Measurements from ENCODE around the gene C6orf15. TPM values are rescaled to one million over a fixed set of nuclear protein-coding genes. Genes with fewer than 3 reads are reported as not detected.

The C6orf15 gene
- total and polyA plus RNA-seq, 7 donors = not detected

DNA sequence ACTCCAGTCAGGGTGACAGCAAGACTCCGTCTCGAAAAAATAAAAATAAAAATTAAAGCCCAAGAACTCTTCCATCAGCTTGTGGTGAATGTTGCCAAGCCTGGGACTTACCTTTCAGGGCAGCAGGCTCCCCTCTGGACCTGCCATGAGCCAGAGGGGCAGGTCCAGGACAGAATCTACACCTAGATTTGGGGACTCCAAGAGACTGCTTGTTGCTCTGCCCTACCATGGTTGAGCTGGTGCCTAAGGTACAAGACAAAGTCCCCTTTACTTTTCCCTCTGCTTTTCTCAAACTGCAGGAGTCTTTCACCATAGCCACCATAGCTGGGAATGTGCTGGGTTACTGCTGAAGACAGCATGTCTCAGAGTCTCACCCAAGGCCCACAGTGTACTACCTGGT lies 9.2 kb downstream of the C6orf15 start:
- no peaks in the 10 kb centered on the region for H3K9me3 ChIP-seq
- no peak for ATAC-seq
- 95 to 100% (median 99%) methylated on average over 2 of the region's 2 CpGs for whole genome bisulfite sequencing, 3 donors
- no peak overlapping the region for H3K27ac ChIP-seq
- H3K27me3 ChIP-seq (ENCODE audit: insufficient read depth in 3 of 3, low read length in 2 of 3) = no peaks in the 10 kb centered on the region
- intact Hi-C loops (cut with DNase I) = no loop called here
- no peak for DNase-seq
- H3K36me3 ChIP-seq (ENCODE audit: insufficient read depth in 1 of 2, low read depth in 1 of 2) = no peaks in the 10 kb centered on the region
- H3K4me3 ChIP-seq = no peak overlapping the region
- no peaks in the 10 kb centered on the region for H3K4me1 ChIP-seq
- no peak for TF ChIP-seq CTCF (IDR thresholded peaks at IDR 0.05)

GRCh38 chr6:31098449-31098938 lies 13.9 kb downstream of the C6orf15 start:
- Histone ChIP-seq H3K4me1 (peaks cover 9% of the 10 kb centered on the region), H3K36me3 (ENCODE audit: insufficient read depth in 1 of 2, low read depth in 1 of 2) (no peaks in the 10 kb centered on the region), H3K27ac (no peak overlapping the region), H3K9me3 (no peaks in the 10 kb centered on the region), H3K27me3 (ENCODE audit: insufficient read depth in 3 of 3, low read length in 2 of 3) (no peaks in the 10 kb centered on the region), H3K4me3 (no peak overlapping the region)
- TF ChIP-seq CTCF (IDR thresholded peaks at IDR 0.05) = no peak
- 87 to 95% (median 89%) methylated on average over 4 of the region's 4 CpGs for WGBS, 3 donors
- ATAC-seq = no peak
- intact Hi-C loops (cut with DNase I) = no loop called here
- no peak for DNase-seq

DNA sequence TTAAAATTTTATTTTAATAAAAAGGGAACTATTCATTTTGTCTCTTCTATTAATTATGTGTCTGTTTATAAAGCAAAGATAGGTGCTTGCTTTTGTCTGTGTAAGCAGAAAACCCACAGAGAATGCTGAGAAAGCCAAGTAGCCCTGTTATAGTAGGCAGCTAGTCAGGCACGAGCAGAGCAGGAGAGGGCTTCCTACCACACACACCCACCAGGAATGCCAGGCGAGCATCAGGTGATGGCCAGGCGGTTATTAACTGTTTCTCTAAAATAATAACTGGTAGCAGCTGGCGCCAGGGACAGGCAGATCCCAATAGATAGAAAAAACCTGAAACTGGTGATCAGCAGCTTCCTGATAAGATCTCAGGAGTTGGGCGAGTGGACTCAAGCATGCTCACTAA lies 15.7 kb downstream of the C6orf15 start:
- Histone ChIP-seq H3K9me3 (no peaks in the 10 kb centered on the region), H3K27me3 (ENCODE audit: insufficient read depth in 3 of 3, low read length in 2 of 3) (no peaks in the 10 kb centered on the region), H3K4me3 (no peak overlapping the region), H3K4me1 (peaks cover 9% of the 10 kb centered on the region), H3K27ac (no peak overlapping the region), H3K36me3 (ENCODE audit: insufficient read depth in 1 of 2, low read depth in 1 of 2) (no peaks in the 10 kb centered on the region)
- ATAC-seq (no peak), DNase-seq (no peak)
- no peak for TF ChIP-seq CTCF (IDR thresholded peaks at IDR 0.05)
- 80 to 91% (median 87%) methylated on average over 5 of the region's 5 CpGs for WGBS, 3 donors
- intact Hi-C loops (cut with DNase I) = no loop called here

- DNase-seq (no peak), ATAC-seq (no peak)
- no peak for TF ChIP-seq CTCF (IDR thresholded peaks at IDR 0.05)
- WGBS, 3 donors = 75 to 85% (median 82%) methylated on average over 3 of the region's 3 CpGs
- no peaks in the 10 kb centered on the region for H3K9me3 ChIP-seq
- no peak overlapping the region for H3K4me3 ChIP-seq
- no peaks in the 10 kb centered on the region for H3K27me3 ChIP-seq (ENCODE audit: insufficient read depth in 3 of 3, low read length in 2 of 3)
- H3K36me3 ChIP-seq (ENCODE audit: insufficient read depth in 1 of 2, low read depth in 1 of 2) = no peaks in the 10 kb centered on the region
- intact Hi-C loops (cut with DNase I) = no loop called here
- H3K4me1 ChIP-seq = peaks cover 9% of the 10 kb centered on the region
- H3K27ac ChIP-seq = no peak overlapping the region
Measured at GRCh38 chr6:31096215-31096614, 16.2 kb downstream of the C6orf15 start.

DNA sequence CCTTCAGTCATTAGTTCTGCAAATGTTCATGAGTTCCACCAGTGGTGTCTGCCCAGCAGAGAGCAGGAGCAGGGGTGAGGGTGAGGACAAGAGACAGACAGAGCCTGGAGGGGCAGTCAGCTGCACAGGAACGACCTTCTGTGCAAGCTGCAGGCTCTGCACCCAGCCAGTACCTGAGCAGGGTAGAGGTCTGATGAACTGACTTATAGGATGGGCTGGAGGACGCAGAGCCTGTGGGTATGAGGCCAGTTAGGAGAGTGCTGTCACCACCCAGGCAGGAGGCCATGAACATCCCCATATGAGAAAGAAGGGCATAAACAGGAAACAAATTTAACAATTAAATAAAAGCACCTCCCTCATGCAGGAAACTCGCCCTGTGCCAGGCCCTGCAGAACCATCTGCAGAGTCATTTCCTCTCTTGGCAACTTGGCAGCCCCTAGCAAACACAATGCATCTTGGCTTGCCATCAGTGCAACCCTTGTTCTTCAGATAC lies 17.9 kb downstream of the C6orf15 start:
- peak in 3 of 4 donors; percentile 8 to 44 (median 37) for ATAC-seq
- WGBS, 3 donors = 49 to 60% (median 56%) methylated on average over 3 of the region's 3 CpGs

More for the DNA sequence above, 17.9 kb downstream of the C6orf15 start:
- H3K27ac ChIP-seq = no peak overlapping the region
- H3K27me3 ChIP-seq (ENCODE audit: insufficient read depth in 3 of 3, low read length in 2 of 3) = no peaks in the 10 kb centered on the region
- no peaks in the 10 kb centered on the region for H3K36me3 ChIP-seq (ENCODE audit: insufficient read depth in 1 of 2, low read depth in 1 of 2)
- no peaks in the 10 kb centered on the region for H3K9me3 ChIP-seq
- intact Hi-C loops (cut with DNase I) = no loop called here
- no peak overlapping the region for H3K4me3 ChIP-seq
- no peak for TF ChIP-seq CTCF (IDR thresholded peaks at IDR 0.05)
- DNase-seq = no peak
- H3K4me1 ChIP-seq = peaks cover 9% of the 10 kb centered on the region

Measured in psoas muscle (tissue), 8 donors.